ENCODE data around the gene RINT1. TPM values are rescaled to one million over a fixed set of nuclear protein-coding genes. Genes with fewer than 3 reads are reported as not detected.

Gene RINT1
- total RNA-seq, 3 donors from 2014 or later (not counting 1 experiment from before 2014, with no cell fraction given): 35.1 to 37.3 (median 37.0) TPM

DNA sequence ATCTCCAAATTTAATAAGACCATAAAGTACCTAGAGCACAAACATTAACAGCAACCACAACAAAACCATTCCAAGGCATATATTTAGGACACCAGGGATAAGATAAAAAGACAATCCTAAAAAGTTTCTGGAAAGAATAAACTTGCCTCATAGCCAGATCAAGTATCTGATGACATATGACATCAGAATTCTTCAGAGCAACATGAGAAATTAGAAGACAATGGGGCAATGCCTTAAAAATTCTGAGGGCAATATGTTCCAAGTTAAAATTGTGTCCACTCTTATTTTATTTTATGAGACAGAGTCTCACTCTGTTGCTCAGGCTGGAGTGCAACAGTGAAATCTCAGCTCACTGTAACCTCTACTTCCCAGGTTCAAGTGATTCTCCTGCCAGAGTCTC is 46.5 kb downstream of the RINT1 start:
- no peaks in the 10 kb centered on the region for H3K36me3 ChIP-seq (ENCODE audit: control insufficient read depth, insufficient read depth, low read length)
- Mint-ChIP-seq H3K4me1 (peaks cover 0 to 8% of the 10 kb centered on the region in 2 donors), H3K36me3 (no peaks in the 10 kb centered on the region), H3K4me3 (no peak overlapping the region), H3K9me3 (peaks cover 0 to 2% of the 10 kb centered on the region in 2 donors), H3K27me3 (ENCODE audit: low read depth in 2 of 2) (peaks cover 19% of the 10 kb centered on the region in 2 donors), H3K27ac (no peak overlapping the region)
- H3K9me3 ChIP-seq (ENCODE audit: control insufficient read depth, insufficient read depth, low read length): no peaks in the 10 kb centered on the region
- H3K4me1 ChIP-seq (ENCODE audit: control insufficient read depth, insufficient read depth, low read length): peaks cover 7% of the 10 kb centered on the region
- no peak overlapping the region for H3K27ac ChIP-seq (ENCODE audit: low read length)
- intact Hi-C loops (cut with micrococcal nuclease): no loop called here
- H3K27me3 ChIP-seq (ENCODE audit: control insufficient read depth, insufficient read depth, low read length): peaks cover 8% of the 10 kb centered on the region
- TF ChIP-seq, protein P1, sequence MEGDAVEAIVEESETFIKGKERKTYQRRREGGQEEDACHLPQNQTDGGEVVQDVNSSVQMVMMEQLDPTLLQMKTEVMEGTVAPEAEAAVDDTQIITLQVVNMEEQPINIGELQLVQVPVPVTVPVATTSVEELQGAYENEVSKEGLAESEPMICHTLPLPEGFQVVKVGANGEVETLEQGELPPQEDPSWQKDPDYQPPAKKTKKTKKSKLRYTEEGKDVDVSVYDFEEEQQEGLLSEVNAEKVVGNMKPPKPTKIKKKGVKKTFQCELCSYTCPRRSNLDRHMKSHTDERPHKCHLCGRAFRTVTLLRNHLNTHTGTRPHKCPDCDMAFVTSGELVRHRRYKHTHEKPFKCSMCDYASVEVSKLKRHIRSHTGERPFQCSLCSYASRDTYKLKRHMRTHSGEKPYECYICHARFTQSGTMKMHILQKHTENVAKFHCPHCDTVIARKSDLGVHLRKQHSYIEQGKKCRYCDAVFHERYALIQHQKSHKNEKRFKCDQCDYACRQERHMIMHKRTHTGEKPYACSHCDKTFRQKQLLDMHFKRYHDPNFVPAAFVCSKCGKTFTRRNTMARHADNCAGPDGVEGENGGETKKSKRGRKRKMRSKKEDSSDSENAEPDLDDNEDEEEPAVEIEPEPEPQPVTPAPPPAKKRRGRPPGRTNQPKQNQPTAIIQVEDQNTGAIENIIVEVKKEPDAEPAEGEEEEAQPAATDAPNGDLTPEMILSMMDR (IDR thresholded peaks at IDR 0.05): no peak
- DNase-seq (no peak), ATAC-seq (no peak)
- no peak overlapping the region for H3K4me3 ChIP-seq (ENCODE audit: low read length)

- DNase-seq (no peak), ATAC-seq (no peak)
- Mint-ChIP-seq H3K9me3 (peaks cover 0 to 5% of the 10 kb centered on the region in 2 donors), H3K4me1 (peaks cover 0 to 8% of the 10 kb centered on the region in 2 donors), H3K36me3 (no peaks in the 10 kb centered on the region), H3K27ac (no peak overlapping the region), H3K27me3 (ENCODE audit: low read depth in 2 of 2) (peaks cover 19% of the 10 kb centered on the region in 2 donors), H3K4me3 (no peak overlapping the region)
- TF ChIP-seq, protein P1 (IDR thresholded peaks at IDR 0.05): no peak
- peaks cover 13% of the 10 kb centered on the region for H3K9me3 ChIP-seq (ENCODE audit: control insufficient read depth, insufficient read depth, low read length)
- H3K36me3 ChIP-seq (ENCODE audit: control insufficient read depth, insufficient read depth, low read length): no peaks in the 10 kb centered on the region
- H3K27me3 ChIP-seq (ENCODE audit: control insufficient read depth, insufficient read depth, low read length): peaks cover 8% of the 10 kb centered on the region
- intact Hi-C loops (cut with micrococcal nuclease): no loop called here
- peaks cover 7% of the 10 kb centered on the region for H3K4me1 ChIP-seq (ENCODE audit: control insufficient read depth, insufficient read depth, low read length)
- no peak overlapping the region for H3K27ac ChIP-seq (ENCODE audit: low read length)
- H3K4me3 ChIP-seq (ENCODE audit: low read length): no peak overlapping the region
- 96% methylated on average over 17 of the region's 22 CpGs for WGBS (ENCODE audit: insufficient coverage)
Observed at GRCh38 chr7:105580022-105580740, 48.2 kb downstream of the RINT1 start.

DNA sequence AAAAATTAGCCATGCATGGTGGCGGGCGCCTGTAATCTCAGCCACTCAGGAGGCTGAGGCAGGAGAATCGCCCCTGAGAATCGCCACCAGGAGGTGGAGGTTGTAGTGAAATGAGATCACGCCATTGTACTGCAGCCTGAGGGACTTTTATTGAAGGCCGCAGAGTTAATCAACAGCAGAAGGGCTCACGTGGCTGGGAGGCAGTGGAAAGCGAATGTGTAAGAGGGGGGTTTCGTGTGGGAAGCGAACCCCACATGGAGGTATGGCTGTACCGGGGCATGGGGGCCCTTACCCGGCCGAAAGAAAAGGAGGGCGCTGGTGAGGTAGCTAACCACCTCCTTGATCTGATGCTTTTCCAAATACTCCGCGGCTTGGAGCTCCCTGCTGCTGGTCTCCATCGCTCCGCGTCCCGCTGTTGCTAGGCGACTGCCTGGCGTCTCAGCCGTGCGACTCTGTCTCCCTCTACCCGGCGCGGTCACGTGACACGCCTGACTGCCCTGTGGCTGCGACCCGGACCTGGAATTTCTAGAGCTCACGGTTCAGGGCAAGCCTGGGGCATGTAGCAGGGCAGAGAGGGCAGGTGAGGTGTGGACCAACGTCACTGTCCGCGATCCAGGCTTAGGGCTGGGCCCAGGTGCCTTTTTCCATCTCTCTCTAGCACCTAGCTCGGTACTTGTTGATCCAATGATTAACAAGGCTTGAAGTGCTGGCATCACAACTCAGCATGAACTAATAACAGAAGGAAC is 49.2 kb downstream of the RINT1 start, which contains the start of gene EFCAB10:
TSS of gene EFCAB10 (minus strand) at position 428 of the 746 bp plus-strand sequence. CDS start at position 398, 30 bp downstream.
- Mint-ChIP-seq H3K27ac (no peak within 1 kb of the TSS), H3K4me3 (peak within 1 kb of the TSS; percentile 69), H3K36me3 (no peaks in the 10 kb centered on the region), H3K9me3 (peaks cover 0 to 5% of the 10 kb centered on the region in 2 donors), H3K4me1 (peaks cover 0 to 8% of the 10 kb centered on the region in 2 donors), H3K27me3 (ENCODE audit: low read depth in 2 of 2) (peaks cover 19% of the 10 kb centered on the region in 2 donors)
- Histone ChIP-seq H3K4me3 (ENCODE audit: low read length) (no peak within 1 kb of the TSS), H3K27ac (ENCODE audit: low read length) (no peak within 1 kb of the TSS), H3K9me3 (ENCODE audit: control insufficient read depth, insufficient read depth, low read length) (peaks cover 13% of the 10 kb centered on the region), H3K27me3 (ENCODE audit: control insufficient read depth, insufficient read depth, low read length) (peaks cover 8% of the 10 kb centered on the region), H3K36me3 (ENCODE audit: control insufficient read depth, insufficient read depth, low read length) (no peaks in the 10 kb centered on the region), H3K4me1 (ENCODE audit: control insufficient read depth, insufficient read depth, low read length) (peaks cover 7% of the 10 kb centered on the region)
- TF ChIP-seq, protein P1 (IDR thresholded peaks at IDR 0.05): no peak
- ATAC-seq (peak; percentile 44 to 71 (median 50)), DNase-seq (peak in 1 of 2 donors; percentile 54)
- 18% methylated on average over 36 of the region's 36 CpGs for WGBS (ENCODE audit: insufficient coverage)
- intact Hi-C loops (cut with micrococcal nuclease): no loop called here
